ENCODE measurements around the gene NFE2L3. TPM values are rescaled to one million over a fixed set of nuclear protein-coding genes. Genes with fewer than 3 reads are reported as not detected.

NFE2L3 gene
- total RNA-seq, 6 donors from 2014 or later, result 5.5 to 13.8 (median 7.0) TPM

- no peak for TF ChIP-seq POLR2A (IDR thresholded peaks at IDR 0.05)
- TF ChIP-seq, protein P1, sequence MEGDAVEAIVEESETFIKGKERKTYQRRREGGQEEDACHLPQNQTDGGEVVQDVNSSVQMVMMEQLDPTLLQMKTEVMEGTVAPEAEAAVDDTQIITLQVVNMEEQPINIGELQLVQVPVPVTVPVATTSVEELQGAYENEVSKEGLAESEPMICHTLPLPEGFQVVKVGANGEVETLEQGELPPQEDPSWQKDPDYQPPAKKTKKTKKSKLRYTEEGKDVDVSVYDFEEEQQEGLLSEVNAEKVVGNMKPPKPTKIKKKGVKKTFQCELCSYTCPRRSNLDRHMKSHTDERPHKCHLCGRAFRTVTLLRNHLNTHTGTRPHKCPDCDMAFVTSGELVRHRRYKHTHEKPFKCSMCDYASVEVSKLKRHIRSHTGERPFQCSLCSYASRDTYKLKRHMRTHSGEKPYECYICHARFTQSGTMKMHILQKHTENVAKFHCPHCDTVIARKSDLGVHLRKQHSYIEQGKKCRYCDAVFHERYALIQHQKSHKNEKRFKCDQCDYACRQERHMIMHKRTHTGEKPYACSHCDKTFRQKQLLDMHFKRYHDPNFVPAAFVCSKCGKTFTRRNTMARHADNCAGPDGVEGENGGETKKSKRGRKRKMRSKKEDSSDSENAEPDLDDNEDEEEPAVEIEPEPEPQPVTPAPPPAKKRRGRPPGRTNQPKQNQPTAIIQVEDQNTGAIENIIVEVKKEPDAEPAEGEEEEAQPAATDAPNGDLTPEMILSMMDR (IDR thresholded peaks at IDR 0.05), result no peak
- 81 to 85% methylated on average over 5 of the region's 5 CpGs for WGBS, 2 donors
- Histone ChIP-seq H3K4me1 (peaks cover 0 to 3% (median 0%) of the 10 kb centered on the region in 4 donors), H3K9me3 (no peaks in the 10 kb centered on the region), H3K27ac (no peak overlapping the region), H3K36me3 (peaks cover 0 to 7% (median 0%) of the 10 kb centered on the region in 4 donors), H3K27me3 (no peaks in the 10 kb centered on the region), H3K4me3 (no peak overlapping the region)
- DNase-seq (no peak), ATAC-seq (ENCODE audit: low FRiP score in 2 of 2) (no peak)
Observed at GRCh38 chr7:26166684-26167266, 14.8 kb downstream of the NFE2L3 start.

DNA sequence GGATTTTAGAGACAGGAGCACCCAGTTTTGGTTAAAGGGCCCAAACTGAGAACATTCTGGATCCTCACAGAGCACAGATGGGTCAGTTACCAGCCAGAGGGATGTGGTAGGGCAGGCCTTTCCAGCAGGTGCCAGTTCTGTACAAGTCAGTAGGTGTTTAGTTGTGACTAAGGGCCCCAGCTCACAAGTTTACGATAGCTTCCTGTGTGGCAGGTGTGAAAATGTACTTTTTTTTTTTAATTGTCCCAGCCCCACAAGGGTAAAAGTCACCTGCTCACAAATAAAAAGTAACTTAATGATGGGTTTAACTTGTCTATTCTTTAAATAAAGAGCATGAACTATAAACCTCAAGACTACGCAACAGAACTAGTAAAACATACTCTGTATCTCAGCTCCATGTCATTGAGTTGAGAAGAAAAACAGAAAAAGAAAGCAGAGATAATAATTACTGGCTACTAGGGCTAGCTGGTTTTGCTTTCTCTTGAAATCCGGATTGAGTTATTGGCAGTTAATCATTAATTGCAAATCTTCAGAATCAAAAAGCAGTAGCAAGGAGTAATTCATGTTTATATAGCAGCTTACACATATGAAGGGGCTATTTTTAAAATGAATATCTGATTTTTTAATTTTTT lies 15.4 kb downstream of the NFE2L3 start:
- Histone ChIP-seq H3K9me3 (no peaks in the 10 kb centered on the region), H3K27ac (no peak overlapping the region), H3K4me3 (no peak overlapping the region), H3K36me3 (peaks cover 0 to 7% (median 0%) of the 10 kb centered on the region in 4 donors), H3K4me1 (peaks cover 0 to 3% (median 0%) of the 10 kb centered on the region in 4 donors), H3K27me3 (no peaks in the 10 kb centered on the region)
- DNase-seq, result no peak
- ATAC-seq (ENCODE audit: low FRiP score in 2 of 2), result no peak
- TF ChIP-seq POLR2A (IDR thresholded peaks at IDR 0.05) (no peak), POLR2AphosphoS5 (IDR thresholded peaks at IDR 0.05) (no peak), EP300 (IDR thresholded peaks at IDR 0.05) (no peak)
- TF ChIP-seq, protein P1 (IDR thresholded peaks at IDR 0.05), result no peak
- WGBS, 2 donors, result 83 to 87% methylated on average over 3 of the region's 3 CpGs

DNA sequence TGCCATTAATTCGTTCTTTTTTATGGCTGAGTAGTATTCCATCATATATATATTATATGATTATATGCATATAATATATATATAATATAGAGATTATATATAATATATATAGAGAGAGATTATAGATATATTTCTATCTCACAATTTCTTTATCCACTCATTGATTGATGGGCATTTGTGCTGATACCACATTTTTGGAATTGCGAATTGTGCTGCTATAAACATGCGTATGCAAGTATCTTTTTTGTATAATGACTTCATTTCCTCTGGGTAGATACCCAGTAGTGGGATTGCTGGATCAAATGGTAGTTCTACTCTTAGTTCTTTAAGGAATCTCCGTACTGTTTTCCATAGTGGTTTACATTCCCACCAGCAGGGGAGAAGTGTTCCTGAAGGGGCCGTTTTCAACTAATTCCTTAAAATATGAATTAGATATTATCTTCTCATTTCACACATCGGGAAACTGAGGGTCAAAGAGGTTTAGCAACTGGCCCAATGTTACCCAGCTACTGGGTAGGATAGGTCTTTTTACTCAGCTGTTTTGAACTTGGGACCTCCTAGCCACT lies 16.5 kb downstream of the NFE2L3 start:
- Histone ChIP-seq H3K27ac (no peak overlapping the region), H3K4me1 (peaks cover 0 to 3% (median 0%) of the 10 kb centered on the region in 4 donors), H3K9me3 (no peaks in the 10 kb centered on the region), H3K4me3 (no peak overlapping the region), H3K27me3 (no peaks in the 10 kb centered on the region), H3K36me3 (peaks cover 0 to 7% (median 0%) of the 10 kb centered on the region in 4 donors)
- ATAC-seq (ENCODE audit: low FRiP score in 2 of 2) (no peak), DNase-seq (no peak)
- WGBS, 2 donors, result 84 to 93% methylated on average over 6 of the region's 6 CpGs
- TF ChIP-seq, protein P1 (IDR thresholded peaks at IDR 0.05), result no peak
- no peak for TF ChIP-seq POLR2AphosphoS5 (IDR thresholded peaks at IDR 0.05)
- no peak for TF ChIP-seq POLR2A (IDR thresholded peaks at IDR 0.05)
- TF ChIP-seq EP300 (IDR thresholded peaks at IDR 0.05), result no peak

DNA sequence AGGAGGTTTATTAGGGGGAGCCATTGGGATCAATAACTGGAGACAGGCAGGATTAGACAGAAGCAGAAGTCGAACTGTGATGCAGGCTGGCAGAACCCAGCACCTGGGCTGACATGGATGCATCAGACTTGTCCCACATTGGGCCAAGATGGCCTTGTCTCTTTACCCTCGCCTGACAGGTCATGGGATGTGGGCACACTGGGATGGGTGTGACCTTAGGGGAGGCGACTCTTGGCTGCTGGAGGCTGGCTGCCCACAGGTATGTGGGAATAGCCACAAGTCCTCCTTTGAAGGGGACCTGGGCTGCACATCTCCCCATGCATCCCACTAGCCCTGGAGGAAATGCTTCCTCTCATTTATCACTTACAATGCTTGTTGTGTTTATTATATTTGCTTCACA lies 17.3 kb downstream of the NFE2L3 start:
- Histone ChIP-seq H3K27me3 (no peaks in the 10 kb centered on the region), H3K4me1 (peaks cover 0 to 3% (median 2%) of the 10 kb centered on the region in 4 donors), H3K9me3 (no peaks in the 10 kb centered on the region), H3K36me3 (peaks cover 0 to 7% (median 0%) of the 10 kb centered on the region in 4 donors), H3K4me3 (no peak overlapping the region), H3K27ac (no peak overlapping the region)
- WGBS, 2 donors, result 73 to 100% methylated on average over 1 to 3 of the region's 3 CpGs
- TF ChIP-seq POLR2A (IDR thresholded peaks at IDR 0.05), result no peak
- TF ChIP-seq POLR2AphosphoS5 (IDR thresholded peaks at IDR 0.05), result no peak
- TF ChIP-seq, protein P1 (IDR thresholded peaks at IDR 0.05), result no peak
- no peak for TF ChIP-seq EP300 (IDR thresholded peaks at IDR 0.05)
- no peak for DNase-seq
- ATAC-seq (ENCODE audit: low FRiP score in 2 of 2), result no peak

Data from upper lobe of left lung (tissue), 6 donors.